Fibroblast of lung (primary cell): ENCODE data around the gene TBX6. TPM values are rescaled to one million over a fixed set of nuclear protein-coding genes. Genes with fewer than 3 reads are reported as not detected.

Experiments used
- DNase-seq, 2 donors: peaks; one replicate each; pipeline versions ENCODE4 v3.0.0 to v3.0.0-alpha.2; 2010; ENCODE audit warnings: low read depth in 2 of 2
- H2AFZ ChIP-seq: 2 replicates; pipeline ENCODE4 v1.5.1; 2012; ENCODE audit warnings: low read length, control low read depth, inconsistent platforms
- H3K27ac ChIP-seq: 2 replicates; pipeline ENCODE4 v1.5.1; 2011; ENCODE audit warnings: low read length, control low read depth; ENCODE audit not compliant: insufficient read depth
- H3K27me3 ChIP-seq: 2 replicates; pipeline ENCODE4 v1.5.1; 2011; ENCODE audit warnings: mild to moderate bottlenecking, low read length; ENCODE audit not compliant: control insufficient read depth, insufficient read depth
- H3K36me3 ChIP-seq: 2 replicates; pipeline ENCODE4 v1.5.1; 2011; ENCODE audit warnings: low read length; ENCODE audit not compliant: control insufficient read depth, insufficient read depth
- H3K4me1 ChIP-seq: 2 replicates; pipeline ENCODE4 v1.5.1; 2011; ENCODE audit warnings: low read length; ENCODE audit not compliant: control insufficient read depth, insufficient read depth; ENCODE audit errors: extremely low read depth
- H3K4me2 ChIP-seq: 2 replicates; pipeline ENCODE4 v1.5.1; 2011; ENCODE audit warnings: low read length, control low read depth; ENCODE audit not compliant: insufficient read depth; ENCODE audit errors: extremely low read depth
- H3K4me3 ChIP-seq, 4 experiments: fragments of 200-600 bp in 1 of 4; sonication (generic) in 1 of 4; replicated peaks in 1 of 4; 2 replicates each; pipeline ENCODE4 v1.5.1; 2011 to 2016; ENCODE audit warnings: low read length in 4 of 4, low read depth in 3 of 4, mild to moderate bottlenecking in 3 of 4, control low read depth in 2 of 4, inconsistent platforms in 1 of 4, mixed read lengths in 1 of 4; ENCODE audit not compliant: insufficient read depth in 1 of 4; ENCODE audit errors: control extremely low read depth in 1 of 4
- H3K79me2 ChIP-seq: 2 replicates; pipeline ENCODE4 v1.5.1; 2012; ENCODE audit warnings: mild to moderate bottlenecking, low read length, inconsistent platforms; ENCODE audit not compliant: control insufficient read depth, insufficient read depth
- H3K9ac ChIP-seq: 2 replicates; pipeline ENCODE4 v1.5.1; 2011; ENCODE audit warnings: mild to moderate bottlenecking, low read length, control low read depth; ENCODE audit not compliant: insufficient read depth
- H3K9me3 ChIP-seq: 2 replicates; pipeline ENCODE4 v1.5.1; 2012; ENCODE audit warnings: low read depth, low read length; ENCODE audit not compliant: control insufficient read depth, insufficient read depth
- H4K20me1 ChIP-seq: 2 replicates; pipeline ENCODE4 v1.5.1; 2011; ENCODE audit warnings: low read length; ENCODE audit not compliant: control insufficient read depth, insufficient read depth; ENCODE audit errors: extremely low read depth
- CTCF ChIP-seq, 2 donors: IDR thresholded peaks in 1 of 2; conservative IDR thresholded peaks in 1 of 2; 1 replicate in 1 of 2; 2 replicates in 1 of 2; pipeline ENCODE4 v1.5.1; 2011 to 2012; ENCODE audit warnings: low read length in 2 of 2, control low read depth in 1 of 2, inconsistent platforms in 1 of 2, low read depth in 1 of 2, mild to moderate bottlenecking in 1 of 2
- EZH2 ChIP-seq: IDR thresholded peaks from 2 replicates; pipeline ENCODE4 v1.5.1; 2012; ENCODE audit warnings: low read length, control low read depth, mild to moderate bottlenecking; ENCODE audit errors: missing control alignments
- polyA plus RNA-seq, 2 donors: library from polyadenylated mRNA; depleted of rRNA in 1 of 2; stranded (reverse) in 1 of 2; unstranded in 1 of 2; fragments of >200 nt; gene quantifications; 2 replicates each; pipeline ENCODE4 v1.2.1, GENCODE V29; 2011 to 2012; ENCODE audit warnings: missing spikeins in 1 of 2
- total RNA-seq: library from RNA; depleted of rRNA; stranded (reverse); fragments of >200 nt; gene quantifications from 2 replicates; pipeline ENCODE4 v1.2.1, GENCODE V29; 2014

Gene TBX6
- total and polyA plus RNA-seq, 2 donors (not counting 1 experiment from before 2014, with no cell fraction given) = 0.33 TPM; not detected in 1

- H3K4me3 ChIP-seq = peak overlapping the region in 1 of 4 experiments; percentile 80
- H3K27me3 ChIP-seq = no peaks in the 10 kb centered on the region
- TF ChIP-seq EZH2 = no peak
- H3K79me2 ChIP-seq = no peaks in the 10 kb centered on the region
- no peak overlapping the region for H2AFZ ChIP-seq
- H3K4me2 ChIP-seq = peak overlapping the region; percentile 90
- H3K9me3 ChIP-seq = no peaks in the 10 kb centered on the region
- DNase-seq = no peak
- H3K4me1 ChIP-seq = peaks cover 20% of the 10 kb centered on the region
- no peak overlapping the region for H3K27ac ChIP-seq
- H4K20me1 ChIP-seq = no peaks in the 10 kb centered on the region
- no peaks in the 10 kb centered on the region for H3K36me3 ChIP-seq
- no peak overlapping the region for H3K9ac ChIP-seq
Observed at GRCh38 chr16:30094541-30095165, 2.9 kb upstream of the TBX6 start.

GRCh38 chr16:30092373-30093010 is 768 bp upstream of the TBX6 start:
- H3K4me2 ChIP-seq = peak overlapping the region; percentile 73
- no peaks in the 10 kb centered on the region for H3K36me3 ChIP-seq
- H3K4me1 ChIP-seq = peaks cover 20% of the 10 kb centered on the region
- H3K9me3 ChIP-seq = no peaks in the 10 kb centered on the region
- H3K27me3 ChIP-seq = no peaks in the 10 kb centered on the region
- peak; percentile 59 for DNase-seq
- TF ChIP-seq EZH2 = no peak
- peak; percentile 45 to 63 for TF ChIP-seq CTCF (conservative IDR thresholded peaks at IDR 0.05 in 1 of 2, IDR thresholded peaks at IDR 0.05 in 1 of 2; ENCODE audit: low read depth in 1 of 2, low read length in 2 of 2)
- no peak overlapping the region for H3K9ac ChIP-seq
- no peaks in the 10 kb centered on the region for H4K20me1 ChIP-seq
- H3K4me3 ChIP-seq = peak overlapping the region; percentile 45 to 56 (median 50)
- peak overlapping the region; percentile 86 for H2AFZ ChIP-seq
- no peaks in the 10 kb centered on the region for H3K79me2 ChIP-seq
- peak overlapping the region; percentile 50 for H3K27ac ChIP-seq

GRCh38 chr16:30090610-30091331 is 953 bp downstream of the TBX6 start:
- no peaks in the 10 kb centered on the region for H3K9me3 ChIP-seq
- no peak overlapping the region for H3K9ac ChIP-seq
- no peaks in the 10 kb centered on the region for H3K27me3 ChIP-seq
- H3K27ac ChIP-seq = no peak overlapping the region
- H3K36me3 ChIP-seq = no peaks in the 10 kb centered on the region
- H3K4me2 ChIP-seq = no peak overlapping the region
- DNase-seq = no peak
- H3K79me2 ChIP-seq = no peaks in the 10 kb centered on the region
- H3K4me3 ChIP-seq = no peak overlapping the region
- no peak overlapping the region for H2AFZ ChIP-seq
- peaks cover 20% of the 10 kb centered on the region for H3K4me1 ChIP-seq
- no peak for TF ChIP-seq CTCF (conservative IDR thresholded peaks at IDR 0.05 in 1 of 2, IDR thresholded peaks at IDR 0.05 in 1 of 2; ENCODE audit: low read depth in 1 of 2, low read length in 2 of 2)
- no peak for TF ChIP-seq EZH2
- H4K20me1 ChIP-seq = no peaks in the 10 kb centered on the region
